DOHH2 (cell line): ENCODE measurements around the gene APBB1.

Source experiments
- EZH2phosphoT487 ChIP-seq: fragments of 200-600 bp; sonication (generic); IDR thresholded peaks from 2 replicates; pipeline ENCODE4 v1.6.1; 2017; ENCODE audit warnings: borderline replicate concordance, mild to moderate bottlenecking, antibody characterized with exemption, low read length, moderate library complexity, mixed read lengths
- TF ChIP-seq, protein P1 (sequence below): fragments of 200-600 bp; sonication (generic); IDR thresholded peaks from one replicate; pipeline ENCODE4 v1.5.1; 2014; ENCODE audit warnings: antibody characterized with exemption, mild to moderate bottlenecking, low read depth, low read length; ENCODE audit not compliant: poor library complexity, severe bottlenecking

DNA sequence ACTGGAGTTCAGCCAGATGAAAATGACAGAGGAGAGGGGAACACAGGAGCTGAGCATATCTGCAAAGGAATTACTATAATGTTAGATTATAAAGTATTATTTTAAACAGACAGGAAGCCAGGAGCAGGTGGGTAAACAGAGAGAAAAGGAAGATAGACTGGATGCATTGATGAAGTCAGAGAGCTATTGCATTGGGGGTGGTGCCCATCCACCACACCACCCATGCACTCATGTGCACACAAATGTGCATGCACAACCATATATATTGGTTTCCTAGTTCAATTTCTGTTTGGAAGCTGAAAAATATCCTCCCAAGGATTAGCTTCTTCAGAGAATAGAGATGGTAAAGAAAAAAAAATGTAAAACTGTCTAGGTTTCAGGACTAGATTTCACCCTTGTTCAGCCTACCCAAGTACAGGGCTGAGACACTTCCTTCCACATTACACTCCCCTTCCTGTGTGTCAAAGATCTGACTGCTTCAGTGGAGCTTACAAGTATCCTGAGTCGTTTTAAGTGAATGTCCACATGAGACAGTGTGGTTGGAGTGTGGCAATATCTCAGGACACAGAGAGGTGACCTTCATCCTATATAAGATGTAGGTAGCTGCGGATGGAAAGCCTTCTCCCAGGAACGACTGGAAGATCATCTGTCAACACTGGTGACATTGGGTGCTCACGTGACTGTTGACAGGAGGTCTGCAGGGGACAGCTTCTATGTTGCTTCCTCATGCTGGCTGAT lies 40.8 kb downstream of the APBB1 start:
- TF ChIP-seq EZH2phosphoT487, result no peak
- TF ChIP-seq, protein P1, sequence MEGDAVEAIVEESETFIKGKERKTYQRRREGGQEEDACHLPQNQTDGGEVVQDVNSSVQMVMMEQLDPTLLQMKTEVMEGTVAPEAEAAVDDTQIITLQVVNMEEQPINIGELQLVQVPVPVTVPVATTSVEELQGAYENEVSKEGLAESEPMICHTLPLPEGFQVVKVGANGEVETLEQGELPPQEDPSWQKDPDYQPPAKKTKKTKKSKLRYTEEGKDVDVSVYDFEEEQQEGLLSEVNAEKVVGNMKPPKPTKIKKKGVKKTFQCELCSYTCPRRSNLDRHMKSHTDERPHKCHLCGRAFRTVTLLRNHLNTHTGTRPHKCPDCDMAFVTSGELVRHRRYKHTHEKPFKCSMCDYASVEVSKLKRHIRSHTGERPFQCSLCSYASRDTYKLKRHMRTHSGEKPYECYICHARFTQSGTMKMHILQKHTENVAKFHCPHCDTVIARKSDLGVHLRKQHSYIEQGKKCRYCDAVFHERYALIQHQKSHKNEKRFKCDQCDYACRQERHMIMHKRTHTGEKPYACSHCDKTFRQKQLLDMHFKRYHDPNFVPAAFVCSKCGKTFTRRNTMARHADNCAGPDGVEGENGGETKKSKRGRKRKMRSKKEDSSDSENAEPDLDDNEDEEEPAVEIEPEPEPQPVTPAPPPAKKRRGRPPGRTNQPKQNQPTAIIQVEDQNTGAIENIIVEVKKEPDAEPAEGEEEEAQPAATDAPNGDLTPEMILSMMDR, result no peak
